MM.1S (cell line): ENCODE results near the gene MANBA.
A peak's percentile ranks its signal among the peaks of the same experiment; 100 is the strongest.

Experiments
- DNase-seq: peaks from one replicate; pipeline ENCODE4 v3.0.0-alpha.2; 2015
- H2AFZ ChIP-seq: fragments of 300-600 bp; sonication (generic); 2 replicates; pipeline ENCODE4 v1.6.0; 2016; ENCODE audit warnings: antibody characterized with exemption, low read length
- H3F3A ChIP-seq: fragments of 300-600 bp; sonication (generic); 2 replicates; pipeline ENCODE4 v1.6.1; 2016; ENCODE audit warnings: mild to moderate bottlenecking, antibody characterized with exemption, low read length, moderate library complexity, mixed read lengths; ENCODE audit not compliant: insufficient read depth
- H3K27ac ChIP-seq: fragments of 300-600 bp; sonication (generic); 2 replicates; pipeline ENCODE4 v1.5.1; 2016; ENCODE audit warnings: mild to moderate bottlenecking, low read length
- H3K27me3 ChIP-seq: fragments of 300-600 bp; sonication (generic); replicated peaks from 2 replicates; pipeline ENCODE4 v1.6.0; 2016; ENCODE audit warnings: low read length; ENCODE audit not compliant: insufficient read depth
- H3K36me3 ChIP-seq: fragments of 300-600 bp; sonication (generic); replicated peaks from 2 replicates; pipeline ENCODE4 v1.6.1; 2016; ENCODE audit warnings: mild to moderate bottlenecking, low read length, mixed read lengths; ENCODE audit not compliant: insufficient read depth
- H3K4me1 ChIP-seq: fragments of 300-600 bp; sonication (generic); 2 replicates; pipeline ENCODE4 v1.6.1; 2016; ENCODE audit warnings: low read length, mixed read lengths
- H3K4me2 ChIP-seq: fragments of 300-600 bp; sonication (generic); 2 replicates; pipeline ENCODE4 v1.6.0; 2016; ENCODE audit warnings: low read depth, low read length
- H3K4me3 ChIP-seq: fragments of 300-600 bp; sonication (generic); 2 replicates; pipeline ENCODE4 v1.5.1; 2016; ENCODE audit warnings: low read length, mixed read lengths
- H3K79me2 ChIP-seq: fragments of 300-600 bp; sonication (generic); 2 replicates; pipeline ENCODE4 v1.6.1; 2016; ENCODE audit warnings: mixed run types, low read length, mixed read lengths
- H3K9ac ChIP-seq: fragments of 300-600 bp; sonication (generic); 2 replicates; pipeline ENCODE4 v1.6.1; 2016; ENCODE audit warnings: low read length, mixed read lengths
- H3K9me2 ChIP-seq: fragments of 300-600 bp; sonication (generic); replicated peaks from 2 replicates; pipeline ENCODE4 v1.6.1; 2016; ENCODE audit warnings: mild to moderate bottlenecking, low read length, mixed read lengths; ENCODE audit not compliant: insufficient read depth
- H3K9me3 ChIP-seq: fragments of 300-600 bp; sonication (generic); replicated peaks from 2 replicates; pipeline ENCODE4 v1.6.1; 2016; ENCODE audit warnings: mild to moderate bottlenecking, low read length, mixed read lengths; ENCODE audit not compliant: insufficient read depth
- H4K20me1 ChIP-seq: fragments of 300-600 bp; sonication (generic); 2 replicates; pipeline ENCODE4 v1.6.1; 2016; ENCODE audit warnings: mild to moderate bottlenecking, low read length, moderate library complexity, mixed read lengths; ENCODE audit not compliant: insufficient read depth
- EZH2 ChIP-seq: fragments of 300-600 bp; sonication (generic); optimal IDR thresholded peaks from 2 replicates; pipeline ENCODE3; 2017; ENCODE audit warnings: low read depth, mild to moderate bottlenecking, antibody characterized with exemption, low read length, mixed read lengths
- EZH2phosphoT487 ChIP-seq: fragments of 300-600 bp; sonication (generic); IDR thresholded peaks from 2 replicates; pipeline ENCODE4 v1.6.1; 2018; ENCODE audit warnings: antibody characterized with exemption, low read length
- TF ChIP-seq, protein P1 (sequence below): fragments of 300-600 bp; sonication (generic); IDR thresholded peaks from 2 replicates; pipeline ENCODE4 v1.5.1; 2016; ENCODE audit warnings: antibody characterized with exemption, low read length, mixed read lengths

MANBA gene

GRCh38 chr4:102616636-102617035 lies 144.1 kb downstream of the MANBA start:
- Histone ChIP-seq H3K4me3 (peak overlapping the region; percentile 49), H2AFZ (0 out of 2 replicates have a peak overlapping the region, but pooled peaks have one; percentile 2), H3K9me2 (no peaks in the 10 kb centered on the region), H3K27ac (peak overlapping the region; percentile 96), H3K36me3 (no peaks in the 10 kb centered on the region), H3K79me2 (peaks cover 12% of the 10 kb centered on the region), H4K20me1 (no peaks in the 10 kb centered on the region), H3K9ac (peak overlapping the region; percentile 86), H3K9me3 (no peaks in the 10 kb centered on the region), H3K4me1 (peaks cover 87% of the 10 kb centered on the region), H3K4me2 (peak overlapping the region; percentile 84), H3K27me3 (no peaks in the 10 kb centered on the region), H3F3A (peaks cover 84% of the 10 kb centered on the region)
- TF ChIP-seq EZH2 (no peak), EZH2phosphoT487 (no peak)
- TF ChIP-seq, protein P1, sequence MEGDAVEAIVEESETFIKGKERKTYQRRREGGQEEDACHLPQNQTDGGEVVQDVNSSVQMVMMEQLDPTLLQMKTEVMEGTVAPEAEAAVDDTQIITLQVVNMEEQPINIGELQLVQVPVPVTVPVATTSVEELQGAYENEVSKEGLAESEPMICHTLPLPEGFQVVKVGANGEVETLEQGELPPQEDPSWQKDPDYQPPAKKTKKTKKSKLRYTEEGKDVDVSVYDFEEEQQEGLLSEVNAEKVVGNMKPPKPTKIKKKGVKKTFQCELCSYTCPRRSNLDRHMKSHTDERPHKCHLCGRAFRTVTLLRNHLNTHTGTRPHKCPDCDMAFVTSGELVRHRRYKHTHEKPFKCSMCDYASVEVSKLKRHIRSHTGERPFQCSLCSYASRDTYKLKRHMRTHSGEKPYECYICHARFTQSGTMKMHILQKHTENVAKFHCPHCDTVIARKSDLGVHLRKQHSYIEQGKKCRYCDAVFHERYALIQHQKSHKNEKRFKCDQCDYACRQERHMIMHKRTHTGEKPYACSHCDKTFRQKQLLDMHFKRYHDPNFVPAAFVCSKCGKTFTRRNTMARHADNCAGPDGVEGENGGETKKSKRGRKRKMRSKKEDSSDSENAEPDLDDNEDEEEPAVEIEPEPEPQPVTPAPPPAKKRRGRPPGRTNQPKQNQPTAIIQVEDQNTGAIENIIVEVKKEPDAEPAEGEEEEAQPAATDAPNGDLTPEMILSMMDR = no peak
- DNase-seq = peak; percentile 98

DNA sequence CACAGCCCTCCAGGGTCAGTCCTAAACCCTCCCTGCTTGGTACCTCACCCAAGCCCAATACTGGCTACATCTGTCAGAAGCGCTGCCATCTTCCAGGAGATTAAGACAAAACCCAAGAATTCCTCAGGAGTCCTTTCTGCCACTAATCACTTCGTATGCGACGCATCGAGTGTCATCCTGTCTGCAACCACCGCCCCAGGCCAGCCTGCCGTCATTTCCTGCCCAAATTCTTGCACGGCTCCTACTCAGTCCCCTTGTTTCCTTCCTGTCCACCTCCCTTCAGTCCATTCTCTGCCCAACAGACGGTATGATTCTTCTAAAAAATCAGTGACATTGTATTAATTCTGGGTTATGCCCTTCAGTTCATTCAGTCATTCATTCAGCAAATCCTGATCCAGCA lies 146.0 kb downstream of the MANBA start:
- Histone ChIP-seq H3K36me3 (peaks cover under 1% of the 10 kb centered on the region; the same call in 1 of the 2 replicates), H3K9me3 (no peaks in the 10 kb centered on the region), H3K79me2 (peaks cover 12% of the 10 kb centered on the region), H3K9ac (peak overlapping the region; percentile 86; the same call in 1 of the 2 replicates), H3K27me3 (no peaks in the 10 kb centered on the region), H3K4me2 (peak overlapping the region; percentile 84), H3K27ac (peak overlapping the region; percentile 96), H2AFZ (no peak overlapping the region), H3K4me1 (peaks cover 76% of the 10 kb centered on the region), H4K20me1 (no peaks in the 10 kb centered on the region), H3F3A (peaks cover 72% of the 10 kb centered on the region), H3K4me3 (no peak overlapping the region), H3K9me2 (no peaks in the 10 kb centered on the region)
- no peak for DNase-seq
- no peak for TF ChIP-seq EZH2
- TF ChIP-seq, protein P1 = no peak
- no peak for TF ChIP-seq EZH2phosphoT487

DNA sequence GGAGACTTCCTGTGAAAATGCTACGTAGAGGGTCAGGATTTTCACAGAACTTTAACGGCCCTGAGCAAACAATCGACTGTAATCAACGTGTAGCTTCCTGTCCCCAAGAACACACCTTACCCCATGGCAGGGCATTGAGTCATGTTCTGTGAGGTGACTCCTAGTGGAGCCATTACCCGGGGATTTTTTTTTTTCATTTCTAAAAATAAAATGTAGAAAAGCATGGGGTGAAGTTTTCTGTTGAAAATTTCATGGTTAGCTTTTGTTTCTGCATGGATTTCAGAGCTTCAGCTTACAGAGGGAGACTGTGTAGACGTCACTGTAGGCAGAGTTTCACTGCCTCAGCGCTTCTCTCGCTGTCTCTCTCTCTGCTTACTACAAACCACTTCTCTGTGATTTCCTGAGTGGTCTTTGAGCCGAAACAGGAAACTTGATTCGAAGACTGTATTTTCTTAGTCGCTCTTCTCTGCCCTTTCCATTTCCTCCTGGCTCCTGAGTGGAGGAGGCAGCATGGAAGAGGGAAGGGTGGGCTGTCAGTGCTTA lies 147.9 kb downstream of the MANBA start:
- Histone ChIP-seq H4K20me1 (no peaks in the 10 kb centered on the region), H3K9ac (peak overlapping the region; percentile 73), H3K79me2 (peaks cover 14% of the 10 kb centered on the region), H3K9me3 (no peaks in the 10 kb centered on the region), H3K27me3 (no peaks in the 10 kb centered on the region), H3K4me1 (peaks cover 61% of the 10 kb centered on the region), H3K4me2 (peak overlapping the region; percentile 56), H3K27ac (peak overlapping the region; percentile 96), H3F3A (peaks cover 55% of the 10 kb centered on the region), H3K9me2 (no peaks in the 10 kb centered on the region), H3K36me3 (peaks cover 7% of the 10 kb centered on the region; the same call in 1 of the 2 replicates), H3K4me3 (peak overlapping the region; percentile 9; the same call in 1 of the 2 replicates), H2AFZ (peak overlapping the region; percentile 46)
- DNase-seq = peak; percentile 81
- TF ChIP-seq EZH2 (no peak), EZH2phosphoT487 (no peak)
- TF ChIP-seq, protein P1 = no peak
